Uterus (tissue), 4 donors: ENCODE results near the gene ERGIC1. TPM values are rescaled to one million over a fixed set of nuclear protein-coding genes. Genes with fewer than 3 reads are reported as not detected.

Experiments
- DNase-seq, 2 donors: peaks; one replicate each; pipeline ENCODE4 v3.0.0-alpha.2; 2019 to 2020
- H3K27ac ChIP-seq, 2 donors: fragments of 200-600 bp; sonication (generic); 1 replicate in 1 of 2; 2 replicates in 1 of 2; pipeline ENCODE4 v1.5.1; 2016 to 2018
- H3K27me3 ChIP-seq, 2 donors: fragments of 200-600 bp; sonication (generic); one replicate each; pipeline ENCODE4 v1.5.1; 2018 to 2019; ENCODE audit warnings: control low read depth in 1 of 2
- H3K36me3 ChIP-seq, 2 donors: fragments of 200-600 bp; sonication (generic); one replicate each; pipeline ENCODE4 v1.5.1; 2019; ENCODE audit warnings: control low read depth in 1 of 2
- H3K4me1 ChIP-seq, 2 donors: fragments of 200-600 bp; sonication (generic); one replicate each; pipeline ENCODE4 v1.5.1; 2018 to 2019; ENCODE audit warnings: control low read depth in 1 of 2
- H3K4me3 ChIP-seq, 2 donors: fragments of 200-600 bp; sonication (generic); 1 replicate in 1 of 2; 2 replicates in 1 of 2; pipeline ENCODE4 v1.5.1; 2018 to 2019; ENCODE audit warnings: mild to moderate bottlenecking in 1 of 2
- H3K9me3 ChIP-seq, 2 donors: fragments of 200-600 bp; sonication (generic); one replicate each; pipeline ENCODE4 v1.5.1; 2019; ENCODE audit warnings: control low read depth in 1 of 2
- CTCF ChIP-seq, 4 experiments: fragments of 200-600 bp in 2 of 4; fragments of 450-650 bp in 2 of 4; sonication (generic) in 2 of 4; IDR thresholded peaks; one replicate each; pipeline ENCODE4 v1.5.1; 2016 to 2019; ENCODE audit warnings: antibody characterized with exemption in 4 of 4, mild to moderate bottlenecking in 2 of 4, moderate library complexity in 1 of 4
- POLR2A ChIP-seq, 2 donors: fragments of 450-650 bp; IDR thresholded peaks; one replicate each; pipeline ENCODE4 v1.6.1; 2016; ENCODE audit warnings: antibody characterized with exemption in 2 of 2, mild to moderate bottlenecking in 1 of 2, moderate library complexity in 1 of 2
- intact Hi-C: fragments of 100-400 bp; cut with DNase I; formaldehyde crosslinking; loops from one replicate; pipeline ENCODE4 v1.15.1; 2023; ENCODE audit warnings: low total_unique reads
- total RNA-seq, 4 donors: library from RNA; depleted of rRNA in 3 of 4; stranded (reverse); fragments of >200 nt in 3 of 4; gene quantifications; one replicate each; pipeline versions ENCODE4 v1.1.0 to v1.2.4, GENCODE V29; 2014 to 2023
- donor health status: DM: yes; HTN: yes; CAD: no.

ERGIC1 gene
- total RNA-seq, 4 donors from 2014 or later, result 34.8 to 130 (median 67.7) TPM

- DNase-seq, result no peak
Measured at GRCh38 chr5:172954751-172955159, 120.7 kb downstream of the ERGIC1 start.

GRCh38 chr5:172956228-172956627 lies 122.2 kb downstream of the ERGIC1 start:
- Histone ChIP-seq H3K27ac (peak overlapping the region; percentile 70 to 81), H3K27me3 (no peaks in the 10 kb centered on the region), H3K9me3 (no peaks in the 10 kb centered on the region), H3K36me3 (no peaks in the 10 kb centered on the region), H3K4me3 (no peak overlapping the region), H3K4me1 (peaks cover 4 to 14% of the 10 kb centered on the region in 2 donors)
- DNase-seq, result no peak
- intact Hi-C loops, result no loop called here
- no peak for TF ChIP-seq POLR2A (IDR thresholded peaks at IDR 0.05)
- no peak for TF ChIP-seq CTCF (IDR thresholded peaks at IDR 0.05)

More at GRCh38 chr5:172954751-172955159, 120.7 kb downstream of the ERGIC1 start:
- peaks cover 0 to 7% of the 10 kb centered on the region in 2 donors for H3K4me1 ChIP-seq
- H3K27me3 ChIP-seq, result no peaks in the 10 kb centered on the region
- H3K4me3 ChIP-seq, result no peak overlapping the region
- peak overlapping the region; percentile 70 to 81 for H3K27ac ChIP-seq
- intact Hi-C loops, result no loop called here
- H3K9me3 ChIP-seq, result no peaks in the 10 kb centered on the region
- TF ChIP-seq POLR2A (IDR thresholded peaks at IDR 0.05), result no peak
- no peak for TF ChIP-seq CTCF (IDR thresholded peaks at IDR 0.05)
- no peaks in the 10 kb centered on the region for H3K36me3 ChIP-seq

GRCh38 chr5:172956936-172957335 lies 122.9 kb downstream of the ERGIC1 start:
- peaks cover 4 to 14% of the 10 kb centered on the region in 2 donors for H3K4me1 ChIP-seq
- H3K36me3 ChIP-seq, result no peaks in the 10 kb centered on the region
- H3K4me3 ChIP-seq, result no peak overlapping the region
- H3K9me3 ChIP-seq, result no peaks in the 10 kb centered on the region
- intact Hi-C loops, result no loop called here
- no peak for TF ChIP-seq CTCF (IDR thresholded peaks at IDR 0.05)
- TF ChIP-seq POLR2A (IDR thresholded peaks at IDR 0.05), result no peak
- H3K27ac ChIP-seq, result peak overlapping the region in 1 of 2 donors; percentile 81
- H3K27me3 ChIP-seq, result no peaks in the 10 kb centered on the region
- DNase-seq, result no peak

GRCh38 chr5:172957458-172957857 lies 123.4 kb downstream of the ERGIC1 start:
- Histone ChIP-seq H3K36me3 (no peaks in the 10 kb centered on the region), H3K27me3 (no peaks in the 10 kb centered on the region), H3K27ac (peak overlapping the region in 1 of 2 donors; percentile 11), H3K9me3 (no peaks in the 10 kb centered on the region), H3K4me1 (peaks cover 4 to 14% of the 10 kb centered on the region in 2 donors), H3K4me3 (no peak overlapping the region)
- TF ChIP-seq CTCF (IDR thresholded peaks at IDR 0.05), result no peak
- no peak for DNase-seq
- intact Hi-C loops, result no loop called here

GRCh38 chr5:172958331-172959046 lies 124.4 kb downstream of the ERGIC1 start:
- DNase-seq, result peak; percentile 61 to 68
- Histone ChIP-seq H3K4me3 (peak overlapping the region; percentile 54 to 82), H3K9me3 (no peaks in the 10 kb centered on the region), H3K27ac (peak overlapping the region; percentile 76 to 84), H3K36me3 (no peaks in the 10 kb centered on the region), H3K4me1 (peaks cover 4 to 14% of the 10 kb centered on the region in 2 donors), H3K27me3 (no peaks in the 10 kb centered on the region)
- no peak for TF ChIP-seq POLR2A (IDR thresholded peaks at IDR 0.05)
- no peak for TF ChIP-seq CTCF (IDR thresholded peaks at IDR 0.05)
- intact Hi-C loops, result no loop called here
